22Rv1 (cell line): ENCODE results near the gene CSMD2.

Experiments used
- H3K27ac ChIP-seq: fragments of 450-650 bp; 2 replicates; pipeline ENCODE4 v1.5.1; 2017
- ZFX ChIP-seq: fragments of 450-650 bp; IDR thresholded peaks from 2 replicates; pipeline ENCODE4 v1.6.1; 2017; ENCODE audit warnings: antibody characterized with exemption, borderline replicate concordance
- TF ChIP-seq, protein P1 (sequence below): fragments of 450-650 bp; IDR thresholded peaks from 2 replicates; pipeline ENCODE4 v1.5.1; 2017; ENCODE audit warnings: mild to moderate bottlenecking

CSMD2 gene

DNA sequence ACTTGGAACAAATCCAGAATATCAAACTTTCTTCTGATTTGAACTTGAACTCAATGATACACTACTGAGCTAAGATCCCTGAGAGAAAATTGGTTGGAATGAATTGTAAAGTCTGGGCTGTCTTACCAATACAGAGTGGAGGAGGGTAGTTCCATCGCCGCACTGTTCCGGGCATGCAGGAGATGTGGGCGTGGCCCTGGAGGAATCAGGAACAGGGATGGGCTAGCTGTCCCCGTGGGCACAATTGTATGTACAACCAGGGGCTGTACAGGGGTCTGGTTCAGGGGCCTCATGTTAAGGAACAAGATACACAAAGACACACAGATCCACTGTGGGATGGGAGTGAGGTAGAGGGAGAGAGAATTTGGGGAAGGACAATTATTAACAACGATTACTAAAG lies 548.2 kb downstream of the CSMD2 start:
- TF ChIP-seq, protein P1, sequence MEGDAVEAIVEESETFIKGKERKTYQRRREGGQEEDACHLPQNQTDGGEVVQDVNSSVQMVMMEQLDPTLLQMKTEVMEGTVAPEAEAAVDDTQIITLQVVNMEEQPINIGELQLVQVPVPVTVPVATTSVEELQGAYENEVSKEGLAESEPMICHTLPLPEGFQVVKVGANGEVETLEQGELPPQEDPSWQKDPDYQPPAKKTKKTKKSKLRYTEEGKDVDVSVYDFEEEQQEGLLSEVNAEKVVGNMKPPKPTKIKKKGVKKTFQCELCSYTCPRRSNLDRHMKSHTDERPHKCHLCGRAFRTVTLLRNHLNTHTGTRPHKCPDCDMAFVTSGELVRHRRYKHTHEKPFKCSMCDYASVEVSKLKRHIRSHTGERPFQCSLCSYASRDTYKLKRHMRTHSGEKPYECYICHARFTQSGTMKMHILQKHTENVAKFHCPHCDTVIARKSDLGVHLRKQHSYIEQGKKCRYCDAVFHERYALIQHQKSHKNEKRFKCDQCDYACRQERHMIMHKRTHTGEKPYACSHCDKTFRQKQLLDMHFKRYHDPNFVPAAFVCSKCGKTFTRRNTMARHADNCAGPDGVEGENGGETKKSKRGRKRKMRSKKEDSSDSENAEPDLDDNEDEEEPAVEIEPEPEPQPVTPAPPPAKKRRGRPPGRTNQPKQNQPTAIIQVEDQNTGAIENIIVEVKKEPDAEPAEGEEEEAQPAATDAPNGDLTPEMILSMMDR = no peak
- no peak for TF ChIP-seq ZFX
- H3K27ac ChIP-seq = no peak overlapping the region

DNA sequence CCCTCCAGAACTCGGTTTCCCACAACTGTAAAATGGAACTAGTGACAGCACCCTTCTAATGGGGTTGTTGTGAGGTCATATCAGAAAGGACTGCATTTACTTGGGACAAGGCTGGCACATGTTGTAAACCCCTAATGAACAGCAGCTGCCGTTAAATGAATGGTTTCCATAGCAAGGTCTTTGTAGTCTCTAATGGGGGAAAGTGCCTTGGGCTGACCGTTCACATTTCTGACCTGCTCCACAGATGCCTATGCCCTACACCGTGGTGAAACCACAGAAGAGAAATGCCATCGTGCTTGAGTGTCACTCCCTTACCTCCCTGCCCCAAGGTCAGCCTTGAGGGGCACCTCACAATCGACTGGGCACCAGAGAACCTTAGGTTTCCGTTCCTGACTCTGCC lies 549.5 kb downstream of the CSMD2 start:
- H3K27ac ChIP-seq = no peak overlapping the region
- TF ChIP-seq, protein P1 = no peak
- TF ChIP-seq ZFX = no peak

DNA sequence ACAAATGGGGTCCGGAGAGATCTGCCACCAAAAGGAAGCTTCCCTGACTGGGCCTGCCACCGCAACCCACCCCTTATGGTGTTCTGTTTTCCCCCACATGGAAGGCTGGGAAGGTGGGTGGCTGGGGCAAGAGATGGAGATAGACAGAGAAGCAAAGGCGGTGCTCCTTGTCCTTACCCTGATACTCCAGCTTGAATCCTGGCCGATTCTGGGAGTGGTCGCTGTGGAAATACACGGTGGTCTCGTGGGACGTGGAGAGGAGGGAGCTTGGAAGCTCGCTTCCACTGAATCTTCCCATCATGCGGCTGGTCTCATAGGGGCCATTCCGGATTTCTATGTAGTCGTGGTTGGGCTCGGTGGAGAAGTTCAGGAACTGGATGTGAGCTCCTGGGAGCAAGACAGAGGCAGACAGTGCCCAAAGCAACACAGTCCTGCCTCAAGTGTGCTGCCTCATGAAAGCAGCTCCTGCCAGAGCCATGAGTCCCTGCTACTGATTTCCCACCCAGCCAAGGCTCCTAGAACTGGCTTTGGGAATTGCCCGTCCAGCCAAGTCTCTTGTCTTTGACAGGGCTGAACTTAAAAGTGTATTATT lies 554.1 kb downstream of the CSMD2 start:
- TF ChIP-seq, protein P1 = no peak
- no peak for TF ChIP-seq ZFX
- no peak overlapping the region for H3K27ac ChIP-seq

DNA sequence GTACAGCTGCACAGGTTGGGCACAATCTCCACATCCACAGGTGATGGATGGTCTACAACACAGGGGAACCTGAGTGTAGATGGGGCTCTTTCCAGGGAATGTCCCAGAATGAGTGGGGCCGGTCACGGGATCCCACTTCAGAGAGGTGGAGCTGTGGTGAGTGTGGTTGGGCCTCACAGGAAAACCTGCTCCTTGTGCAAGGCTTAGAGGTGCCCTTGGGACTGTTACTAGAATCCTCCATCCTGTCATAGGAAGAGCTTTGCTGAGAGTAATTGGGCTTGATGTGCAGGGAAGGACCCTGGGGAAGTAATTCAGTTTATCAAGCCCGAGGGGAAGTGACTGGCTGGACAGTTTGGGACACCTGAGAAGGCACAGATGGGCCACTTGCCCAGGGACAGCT lies 554.6 kb downstream of the CSMD2 start:
- no peak overlapping the region for H3K27ac ChIP-seq
- TF ChIP-seq ZFX = no peak
- TF ChIP-seq, protein P1 = no peak

DNA sequence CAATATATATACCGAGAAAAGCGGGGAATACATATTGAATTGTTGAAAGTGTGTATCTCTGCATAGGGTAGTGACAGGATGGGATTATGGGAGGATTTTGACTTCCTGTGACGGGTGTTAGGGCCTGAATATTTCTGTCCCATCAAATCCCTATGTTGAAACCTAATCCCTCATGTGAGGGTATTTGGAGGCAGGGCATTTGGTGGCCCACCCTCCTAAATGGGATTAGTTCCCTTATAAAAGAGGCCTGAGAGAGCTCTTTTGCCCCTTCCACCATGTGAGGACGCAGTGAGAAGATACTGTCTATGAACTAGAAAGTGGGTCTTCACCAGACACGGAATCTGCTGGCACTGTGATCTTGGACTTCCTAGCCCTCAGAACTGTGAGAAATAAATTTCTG lies 555.3 kb downstream of the CSMD2 start:
- H3K27ac ChIP-seq = no peak overlapping the region
- TF ChIP-seq, protein P1 = no peak
- TF ChIP-seq ZFX = no peak

DNA sequence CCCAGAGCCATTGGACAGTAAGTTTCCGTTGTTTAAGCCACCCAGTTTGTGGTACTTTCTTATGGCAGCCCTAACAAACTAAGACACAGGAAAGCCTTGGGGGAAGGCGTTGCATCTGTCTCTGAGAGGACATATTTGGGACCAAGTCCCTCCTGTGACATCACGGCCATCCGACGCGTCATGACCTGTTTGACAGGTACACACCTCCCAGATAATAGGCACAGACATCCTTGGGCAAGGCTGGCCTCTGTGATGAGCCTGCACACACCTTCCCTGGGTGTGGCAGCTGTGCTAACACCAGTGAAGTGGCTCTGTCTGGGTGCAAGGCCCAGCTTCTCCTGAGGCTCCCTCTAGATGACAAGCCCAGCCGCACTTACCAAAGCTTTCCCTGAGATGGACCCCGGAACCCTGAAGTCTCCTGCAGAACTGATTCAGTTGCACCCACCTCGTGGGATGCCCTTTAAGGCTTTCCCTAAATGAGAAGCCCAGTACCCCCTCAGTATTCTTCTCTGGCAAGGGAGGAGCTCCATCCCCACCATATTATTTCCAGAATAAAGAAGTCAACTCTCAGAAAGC lies 556.1 kb downstream of the CSMD2 start:
- H3K27ac ChIP-seq = no peak overlapping the region
- TF ChIP-seq, protein P1 = no peak
- no peak for TF ChIP-seq ZFX

DNA sequence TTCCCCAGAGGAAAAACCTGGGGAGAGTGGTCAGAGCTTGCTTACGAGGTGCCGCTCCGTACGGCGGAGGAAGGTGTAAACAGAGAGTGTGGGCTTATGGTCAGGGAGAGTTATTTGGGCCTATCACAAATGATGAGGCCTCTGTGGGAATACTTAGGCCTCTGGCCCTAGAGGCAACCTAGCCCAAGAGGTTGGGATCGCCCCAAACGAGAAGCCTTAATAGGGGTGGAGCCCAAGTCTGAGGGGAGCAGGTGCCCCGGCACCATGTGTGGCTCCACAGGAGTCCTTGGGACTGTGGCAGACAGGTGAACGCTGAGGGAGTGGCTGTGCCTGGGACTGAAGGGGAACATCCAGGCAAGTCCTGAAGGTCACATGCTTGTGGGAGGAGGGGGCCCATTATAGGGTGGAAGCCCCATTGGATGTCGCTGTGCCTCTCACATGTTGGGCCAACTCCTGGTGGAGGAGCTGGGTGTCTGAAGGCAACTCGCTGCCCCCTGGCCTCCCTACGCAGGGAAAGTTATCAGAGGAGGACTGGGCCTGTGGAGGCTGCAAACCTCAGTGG lies 557.5 kb downstream of the CSMD2 start:
- H3K27ac ChIP-seq = no peak overlapping the region
- TF ChIP-seq ZFX = no peak
- TF ChIP-seq, protein P1 = no peak
